ENCODE data around the gene DGKQ. TPM values are rescaled to one million over a fixed set of nuclear protein-coding genes. Genes with fewer than 3 reads are reported as not detected.

The DGKQ gene
- total and polyA plus RNA-seq, 2 of the 8 experiments (the other 6 are each of a cell fraction or from before 2014, with no cell fraction given), result 7.3 to 9.7 TPM

GRCh38 chr4:917992-918391 is 55.4 kb downstream of the DGKQ start:
- no peak overlapping the region for H2BK12ac ChIP-seq (ENCODE audit: low read depth, low read length)
- H4K5ac ChIP-seq (ENCODE audit: insufficient read length, low read depth, low read length), result no peak overlapping the region
- no peaks in the 10 kb centered on the region for H3K27me3 ChIP-seq (replicated peaks in 1 of 4; ENCODE audit: control insufficient read depth in 3 of 4, extremely low read depth in 1 of 4, insufficient read depth in 3 of 4, low read length in 3 of 4)
- no peak for DNase-seq (ENCODE audit: low read depth in 1 of 2, low spot score in 2 of 2)
- CTCF ChIA-PET (ENCODE audit: partially characterized antibody), result interaction anchor here (0.6 to 1.1 kb wide), 3 partner anchors 9 to 14 kb away, joined by 3 to 4 read pairs (median 4); partner anchors contain the start of genes GAK and TMEM175
- H2AK5ac ChIP-seq (ENCODE audit: low read depth, low read length), result no peak overlapping the region
- no peaks in the 10 kb centered on the region for H3K36me3 ChIP-seq (ENCODE audit: control insufficient read depth in 2 of 4, insufficient read depth in 4 of 4, low read length in 3 of 4)
- H2BK15ac ChIP-seq (ENCODE audit: low read length), result no peak overlapping the region
- POLR2A ChIA-PET (ENCODE audit: partially characterized antibody), result interaction anchor here (1.2 kb wide), 1 partner anchor 11 kb away, joined by 3 read pairs; no protein-coding TSS in a partner anchor
- TF ChIP-seq CHD1 (IDR thresholded peaks at IDR 0.05; ENCODE audit: low read depth, low read length), result no peak
- H3K79me1 ChIP-seq (ENCODE audit: low read depth, low read length), result peaks cover 16% of the 10 kb centered on the region
- H4K91ac ChIP-seq (replicated peaks; ENCODE audit: insufficient read length, low read length), result no peak overlapping the region
- no peak overlapping the region for H3K56ac ChIP-seq (replicated peaks; ENCODE audit: insufficient read length, low read depth, low read length)
- no peak overlapping the region for H2BK120ac ChIP-seq (replicated peaks; ENCODE audit: low read depth, low read length)
- peaks cover 10 to 14% of the 10 kb centered on the region in 2 experiments for H4K20me1 ChIP-seq (replicated peaks in 1 of 2; ENCODE audit: control insufficient read depth in 1 of 2, insufficient read depth in 2 of 2, low read length in 2 of 2)
- H3K14ac ChIP-seq (ENCODE audit: insufficient read length), result no peak overlapping the region
- FAIRE-seq, result no peak
- H3K27ac ChIP-seq (ENCODE audit: low read depth, low read length), result no peak overlapping the region
- peaks cover 15 to 75% of the 10 kb centered on the region in 2 experiments for H3K79me2 ChIP-seq (ENCODE audit: control insufficient read depth in 1 of 2, insufficient read depth in 2 of 2, low read length in 2 of 2)
- no peak overlapping the region for H3K9ac ChIP-seq (replicated peaks in 1 of 4; ENCODE audit: extremely low read depth in 1 of 4, low read depth in 3 of 4, low read length in 3 of 4)
- H4K8ac ChIP-seq (ENCODE audit: extremely low read depth, insufficient read depth, low read length), result no peak overlapping the region
- H3K4me2 ChIP-seq (ENCODE audit: insufficient read depth in 1 of 2, low read depth in 2 of 2, low read length in 2 of 2), result no peak overlapping the region
- no peaks in the 10 kb centered on the region for H3K4me1 ChIP-seq (replicated peaks in 1 of 4; ENCODE audit: control insufficient read depth in 3 of 4, insufficient read depth in 4 of 4, low read length in 3 of 4)
- no peak overlapping the region for H3K23ac ChIP-seq (ENCODE audit: insufficient read length)
- H3K9me3 ChIP-seq (ENCODE audit: insufficient read depth in 2 of 2, low read depth in 1 of 2, low read length in 1 of 2), result no peaks in the 10 kb centered on the region
- H3K23me2 ChIP-seq (ENCODE audit: low read depth, low read length), result no peaks in the 10 kb centered on the region
- no peak overlapping the region for H3K4me3 ChIP-seq (ENCODE audit: extremely low read depth in 1 of 4, insufficient read depth in 2 of 4, low read depth in 3 of 4, low read length in 4 of 4)
- H2AFZ ChIP-seq (ENCODE audit: low read length), result no peak overlapping the region
- H2BK5ac ChIP-seq (ENCODE audit: low read depth, low read length), result no peak overlapping the region
- no peak overlapping the region for H2BK20ac ChIP-seq (ENCODE audit: low read length)
- no peak overlapping the region for H3K4ac ChIP-seq (replicated peaks; ENCODE audit: insufficient read length, low read depth, low read length)
- H3K18ac ChIP-seq (ENCODE audit: extremely low read depth, low read length), result no peak overlapping the region
- WGBS, 2 experiments (ENCODE audit: extremely low coverage in 1 of 2, insufficient coverage in 1 of 2, insufficient read length in 1 of 2, insufficient replicate concordance in 2 of 2, low coverage in 1 of 2, low lambda C conversion rate in 2 of 2, missing lambda C conversion rate in 1 of 2), result 90% methylated on average over 2 of the region's 2 CpGs; no CpG with 5 or more reads in 1 of the 2 experiments

Measured in H1 (cell line).